Omental fat pad (tissue), 4 donors: Measurements from ENCODE around the gene OPCML. TPM values are rescaled to one million over a fixed set of nuclear protein-coding genes. Genes with fewer than 3 reads are reported as not detected.

Experiments
- ATAC-seq: fragments of 150-250 bp; one replicate; pipeline ENCODE4 v1.9.1; 2016; ENCODE audit warnings: mild to moderate bottlenecking, moderate library complexity; ENCODE audit not compliant: low FRiP score
- DNase-seq: peaks from one replicate; pipeline ENCODE4 v3.0.0-alpha.2; 2019; ENCODE audit warnings: low spot score
- CTCF ChIP-seq, 3 donors: fragments of 450-650 bp; IDR thresholded peaks; one replicate each; pipeline ENCODE4 v1.5.1; 2016 to 2017; ENCODE audit warnings: antibody characterized with exemption in 3 of 3, mild to moderate bottlenecking in 3 of 3, moderate library complexity in 2 of 3
- total RNA-seq, 4 donors: library from RNA; depleted of rRNA; stranded (reverse); fragments of >200 nt; gene quantifications; one replicate each; pipeline ENCODE4 v1.1.0, GENCODE V29; 2016

Gene OPCML
- total RNA-seq, 4 donors from 2014 or later = 0.32 TPM; not detected in 3

- DNase-seq = no peak
- ATAC-seq = no peak
- no peak for TF ChIP-seq CTCF (IDR thresholded peaks at IDR 0.05)
These were observed 413.6 kb downstream of the OPCML start for GRCh38 chr11:133118563-133119268.

- no peak for ATAC-seq
- no peak for DNase-seq
- no peak for TF ChIP-seq CTCF (IDR thresholded peaks at IDR 0.05)
These were observed 417.2 kb downstream of the OPCML start for GRCh38 chr11:133115099-133115498.

DNA sequence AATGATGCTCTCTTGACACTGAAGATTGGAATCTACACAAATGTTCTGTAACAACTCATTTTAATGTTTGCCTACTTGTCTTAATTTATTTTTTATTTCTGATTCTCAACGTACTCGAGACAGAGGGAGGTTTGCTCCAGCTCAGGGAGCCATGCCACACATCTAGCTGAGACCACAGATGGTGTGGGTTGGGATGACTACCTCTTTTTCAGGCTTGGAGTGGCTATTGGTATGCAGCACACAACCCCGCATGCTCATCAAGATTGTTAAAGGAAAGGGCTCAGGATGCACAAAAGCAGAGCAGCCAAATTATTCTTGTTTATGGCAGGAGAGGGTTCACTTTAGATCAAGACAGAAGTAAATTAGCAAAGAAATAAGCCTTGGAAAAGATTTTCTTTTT, 424.5 kb downstream of the OPCML start:
- no peak for DNase-seq
- no peak for ATAC-seq
- no peak for TF ChIP-seq CTCF (IDR thresholded peaks at IDR 0.05)

- DNase-seq (no peak), ATAC-seq (no peak)
- no peak for TF ChIP-seq CTCF (IDR thresholded peaks at IDR 0.05)
These were observed 425.2 kb downstream of the OPCML start for GRCh38 chr11:133107136-133107535.

DNA sequence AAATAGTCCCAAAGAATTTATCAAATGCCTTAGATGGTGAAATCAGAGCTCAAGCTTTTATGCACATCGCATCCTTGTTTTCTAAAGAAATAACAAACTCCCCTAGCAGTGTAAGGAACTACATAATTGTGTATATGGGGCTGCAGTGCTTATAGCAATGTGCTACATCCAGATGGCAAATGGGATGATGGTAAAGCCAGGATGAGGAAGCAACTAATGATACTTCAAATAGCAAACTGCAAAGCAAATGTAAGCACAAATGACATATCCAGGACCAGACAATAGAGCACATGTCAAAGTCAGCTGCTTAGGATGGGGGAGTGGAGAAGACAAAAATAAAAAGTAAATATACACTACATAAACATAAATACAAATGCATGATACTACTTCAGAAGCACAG, 425.9 kb downstream of the OPCML start:
- no peak for TF ChIP-seq CTCF (IDR thresholded peaks at IDR 0.05)
- no peak for DNase-seq
- no peak for ATAC-seq

DNA sequence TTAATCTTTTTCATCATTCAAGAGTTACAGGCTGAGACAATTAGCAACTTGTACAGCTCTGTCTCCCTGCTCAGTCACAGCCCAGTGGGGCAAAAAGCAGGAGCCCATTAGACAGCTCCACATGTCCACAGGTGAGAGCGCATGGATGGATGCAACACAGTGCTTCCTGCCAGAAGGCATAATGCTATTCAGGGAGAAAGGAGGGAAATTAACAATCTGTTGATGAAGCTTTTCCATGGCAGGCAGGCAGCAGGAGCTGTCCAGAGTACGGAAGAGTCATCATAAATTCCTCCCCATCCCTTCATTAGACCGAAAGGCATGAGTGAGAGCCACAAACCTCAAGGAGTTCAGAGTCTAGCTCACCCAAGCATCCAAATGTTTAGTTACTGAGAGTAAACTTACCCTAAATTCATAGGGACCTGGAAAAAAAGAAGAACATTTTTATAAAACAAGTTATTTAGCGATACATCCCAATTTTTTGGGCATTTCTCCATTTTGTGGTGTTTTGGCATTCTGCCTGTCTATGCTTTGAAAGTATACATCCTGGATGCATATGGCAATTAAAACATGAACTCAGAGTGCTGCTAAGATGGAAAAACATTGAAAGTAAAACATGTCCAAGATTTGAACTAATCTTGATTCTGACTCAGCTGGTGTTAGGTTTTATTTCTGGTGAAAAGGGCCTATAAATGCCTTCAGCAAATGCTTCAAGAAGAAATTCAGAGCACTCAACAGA, 428.1 kb downstream of the OPCML start:
- TF ChIP-seq CTCF (IDR thresholded peaks at IDR 0.05) = no peak
- DNase-seq (no peak), ATAC-seq (no peak)

GRCh38 chr11:133096981-133097380, 435.3 kb downstream of the OPCML start:
- DNase-seq (no peak), ATAC-seq (no peak)
- TF ChIP-seq CTCF (IDR thresholded peaks at IDR 0.05) = no peak
